ENCODE measurements around the gene ZFP57.

ZFP57 gene

DNA sequence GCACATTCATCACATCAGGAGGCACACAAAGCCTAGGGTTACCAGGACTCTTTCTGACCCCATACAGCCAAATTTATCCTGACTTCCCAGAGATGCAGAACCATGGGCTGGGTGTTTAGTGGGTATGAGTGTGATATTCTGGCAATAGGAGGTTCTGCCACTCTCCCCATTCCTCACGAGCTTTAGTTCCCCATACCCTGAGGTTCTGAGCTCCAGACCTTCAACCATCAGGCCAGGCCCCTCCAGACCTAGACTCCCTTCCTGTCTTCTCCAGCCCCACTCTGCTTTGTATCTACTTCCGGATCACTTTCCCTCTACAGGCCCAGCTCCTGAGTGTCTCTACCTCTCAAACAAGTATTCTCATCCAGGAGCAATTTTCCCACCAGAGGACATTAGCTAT is 46.7 kb upstream of the ZFP57 start:
- Histone ChIP-seq H3K9ac (ENCODE audit: low read length) (no peak overlapping the region), H3K27me3 (ENCODE audit: insufficient read depth, low read length, poor library complexity) (peaks cover 6% of the 10 kb centered on the region), H2BK120ac (ENCODE audit: low read depth, low read length) (no peak overlapping the region), H4K5ac (ENCODE audit: low read length) (no peak overlapping the region), H3K27ac (ENCODE audit: low read depth, low read length) (no peak overlapping the region), H3K18ac (ENCODE audit: low read length) (no peak overlapping the region), H3K4me2 (ENCODE audit: low read length) (no peak overlapping the region), H3K79me2 (ENCODE audit: control insufficient read depth, insufficient read depth, low read length) (no peaks in the 10 kb centered on the region), H3K23ac (ENCODE audit: low read length) (no peak overlapping the region), H3K36me3 (ENCODE audit: control insufficient read depth, insufficient read depth, low read length) (no peaks in the 10 kb centered on the region), H3K79me1 (ENCODE audit: low read length) (no peaks in the 10 kb centered on the region), H2BK5ac (ENCODE audit: low read length) (no peak overlapping the region), H2BK15ac (replicated peaks; ENCODE audit: low read depth) (no peak overlapping the region), H3K4me3 (ENCODE audit: low read length) (no peak overlapping the region), H4K8ac (ENCODE audit: low read depth, low read length) (no peak overlapping the region), H3K56ac (ENCODE audit: low read length) (no peak overlapping the region), H3K4ac (ENCODE audit: low read depth, low read length) (no peak overlapping the region), H2AK5ac (ENCODE audit: low read length) (no peak overlapping the region), H3K4me1 (ENCODE audit: control insufficient read depth, low read depth, low read length) (no peaks in the 10 kb centered on the region)
- no peak for DNase-seq
- WGBS (ENCODE audit: extremely low coverage, insufficient coverage, low lambda C conversion rate), result no CpG with 5 or more reads among the region's 2 CpGs

DNA sequence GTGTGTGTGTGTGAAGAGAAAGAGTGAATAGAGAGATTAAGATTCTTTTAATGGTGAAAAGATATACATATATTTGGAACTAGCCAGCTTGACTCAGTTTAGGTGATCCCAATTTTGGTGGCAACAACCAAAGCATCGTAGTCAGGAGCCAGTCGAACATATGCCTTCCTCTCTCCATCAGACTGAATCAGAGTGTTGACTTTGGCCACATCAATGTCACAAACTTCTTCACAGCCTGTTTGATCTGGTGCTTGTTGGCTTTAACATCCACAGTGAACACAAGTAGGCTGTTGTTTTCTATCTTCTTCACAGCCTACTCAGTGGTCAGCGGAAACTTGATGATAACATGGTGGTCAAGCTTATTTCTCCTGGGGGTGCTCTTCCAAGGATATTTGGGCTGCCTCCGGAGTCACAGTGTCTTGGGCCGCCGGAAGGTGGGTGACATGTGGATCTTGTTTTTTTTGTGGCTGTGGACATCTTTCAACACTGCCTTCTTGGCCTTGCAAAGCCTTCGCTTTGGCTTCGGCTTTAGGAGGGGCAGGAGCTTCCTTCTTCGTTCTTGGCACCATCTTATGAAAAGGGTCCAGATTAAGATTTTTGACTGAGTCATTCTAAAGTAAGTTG is 45.7 kb upstream of the ZFP57 start:
- H2BK15ac ChIP-seq (replicated peaks; ENCODE audit: low read depth), result no peak overlapping the region
- no peaks in the 10 kb centered on the region for H3K4me1 ChIP-seq (ENCODE audit: control insufficient read depth, low read depth, low read length)
- no peak overlapping the region for H2BK120ac ChIP-seq (ENCODE audit: low read depth, low read length)
- no peak overlapping the region for H3K23ac ChIP-seq (ENCODE audit: low read length)
- no peak overlapping the region for H4K5ac ChIP-seq (ENCODE audit: low read length)
- H3K79me1 ChIP-seq (ENCODE audit: low read length), result no peaks in the 10 kb centered on the region
- peaks cover 6% of the 10 kb centered on the region for H3K27me3 ChIP-seq (ENCODE audit: insufficient read depth, low read length, poor library complexity)
- no peak overlapping the region for H3K9ac ChIP-seq (ENCODE audit: low read length)
- H3K36me3 ChIP-seq (ENCODE audit: control insufficient read depth, insufficient read depth, low read length), result no peaks in the 10 kb centered on the region
- no peak overlapping the region for H2BK5ac ChIP-seq (ENCODE audit: low read length)
- no peak overlapping the region for H3K4me3 ChIP-seq (ENCODE audit: low read length)
- H3K56ac ChIP-seq (ENCODE audit: low read length), result no peak overlapping the region
- DNase-seq, result no peak
- H3K18ac ChIP-seq (ENCODE audit: low read length), result no peak overlapping the region
- H3K4ac ChIP-seq (ENCODE audit: low read depth, low read length), result no peak overlapping the region
- H3K4me2 ChIP-seq (ENCODE audit: low read length), result no peak overlapping the region
- H2AK5ac ChIP-seq (ENCODE audit: low read length), result no peak overlapping the region
- H4K8ac ChIP-seq (ENCODE audit: low read depth, low read length), result no peak overlapping the region
- no CpG with 5 or more reads among the region's 9 CpGs for WGBS (ENCODE audit: extremely low coverage, insufficient coverage, low lambda C conversion rate)
- no peak overlapping the region for H3K27ac ChIP-seq (ENCODE audit: low read depth, low read length)
- no peaks in the 10 kb centered on the region for H3K79me2 ChIP-seq (ENCODE audit: control insufficient read depth, insufficient read depth, low read length)

DNA sequence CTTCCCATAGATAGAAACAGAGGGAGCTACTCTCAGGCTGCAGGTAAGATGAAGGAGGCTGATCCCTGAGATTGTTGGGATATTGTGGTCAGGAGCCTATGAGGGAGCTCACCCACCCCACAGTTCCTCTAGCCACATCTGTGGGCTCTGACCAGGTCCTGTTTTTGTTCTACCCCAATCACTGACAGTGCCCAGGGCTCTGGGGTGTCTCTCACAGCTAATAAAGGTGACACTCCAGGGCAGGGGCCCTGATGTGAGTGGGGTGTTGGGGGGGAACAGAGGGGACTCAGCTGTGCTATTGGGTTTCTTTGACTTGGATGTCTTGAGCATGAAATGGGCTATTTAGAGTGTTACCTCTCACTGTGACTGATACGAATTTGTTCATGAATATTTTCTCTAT is 45.0 kb upstream of the ZFP57 start:
- Histone ChIP-seq H3K79me2 (ENCODE audit: control insufficient read depth, insufficient read depth, low read length) (no peaks in the 10 kb centered on the region), H3K56ac (ENCODE audit: low read length) (no peak overlapping the region), H3K36me3 (ENCODE audit: control insufficient read depth, insufficient read depth, low read length) (no peaks in the 10 kb centered on the region), H4K8ac (ENCODE audit: low read depth, low read length) (no peak overlapping the region), H3K4me1 (ENCODE audit: control insufficient read depth, low read depth, low read length) (no peaks in the 10 kb centered on the region), H2AK5ac (ENCODE audit: low read length) (no peak overlapping the region), H3K79me1 (ENCODE audit: low read length) (no peaks in the 10 kb centered on the region), H3K27me3 (ENCODE audit: insufficient read depth, low read length, poor library complexity) (peaks cover 6% of the 10 kb centered on the region), H3K9ac (ENCODE audit: low read length) (no peak overlapping the region), H4K5ac (ENCODE audit: low read length) (no peak overlapping the region), H2BK5ac (ENCODE audit: low read length) (no peak overlapping the region), H3K4me2 (ENCODE audit: low read length) (no peak overlapping the region), H3K4me3 (ENCODE audit: low read length) (no peak overlapping the region), H3K23ac (ENCODE audit: low read length) (no peak overlapping the region), H3K4ac (ENCODE audit: low read depth, low read length) (no peak overlapping the region), H2BK15ac (replicated peaks; ENCODE audit: low read depth) (no peak overlapping the region), H2BK120ac (ENCODE audit: low read depth, low read length) (no peak overlapping the region), H3K18ac (ENCODE audit: low read length) (no peak overlapping the region), H3K27ac (ENCODE audit: low read depth, low read length) (no peak overlapping the region)
- DNase-seq, result no peak
- WGBS (ENCODE audit: extremely low coverage, insufficient coverage, low lambda C conversion rate), result no CpG with 5 or more reads among the region's 1 CpG

DNA sequence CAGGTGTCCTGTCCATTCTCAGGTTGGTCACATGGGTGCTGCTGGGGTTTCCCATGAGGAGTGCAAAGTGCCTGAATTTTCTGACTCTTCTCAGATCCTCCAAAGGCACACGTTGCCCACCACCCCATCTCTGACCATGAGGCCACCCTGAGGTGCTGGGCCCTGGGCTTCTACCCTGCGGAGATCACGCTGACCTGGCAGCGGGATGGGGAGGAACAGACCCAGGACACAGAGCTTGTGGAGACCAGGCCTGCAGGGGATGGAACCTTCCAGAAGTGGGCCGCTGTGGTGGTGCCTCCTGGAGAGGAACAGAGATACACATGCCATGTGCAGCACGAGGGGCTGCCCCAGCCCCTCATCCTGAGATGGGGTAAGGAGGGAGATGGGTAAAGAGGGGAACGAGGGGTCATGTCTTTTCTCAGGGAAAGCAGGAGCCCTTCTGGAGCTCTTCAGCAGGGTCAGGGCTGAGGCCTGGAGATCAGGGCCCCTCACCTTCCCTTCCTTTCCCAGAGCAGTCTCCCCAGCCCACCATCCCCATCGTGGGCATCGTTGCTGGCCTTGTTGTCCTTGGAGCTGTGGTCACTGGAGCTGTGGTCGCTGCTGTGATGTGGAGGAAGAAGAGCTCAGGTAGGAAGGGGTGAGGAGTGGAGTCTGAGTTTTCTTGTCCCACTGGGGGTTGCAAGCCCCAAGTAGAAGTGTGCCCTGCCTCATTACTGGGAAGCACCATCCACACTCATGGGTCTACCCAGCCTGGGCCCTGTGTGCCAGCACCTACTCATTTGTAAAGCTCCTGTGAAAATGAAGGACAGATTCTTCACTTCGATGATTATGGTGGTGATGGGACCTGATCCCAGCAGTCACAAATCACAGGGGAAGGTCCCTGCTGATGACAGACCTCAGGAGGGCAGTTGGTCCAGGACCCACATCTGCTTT is 44.3 kb upstream of the ZFP57 start:
- H3K4me3 ChIP-seq (ENCODE audit: low read length), result no peak overlapping the region
- H3K79me1 ChIP-seq (ENCODE audit: low read length), result no peaks in the 10 kb centered on the region
- no peak overlapping the region for H3K23ac ChIP-seq (ENCODE audit: low read length)
- H4K5ac ChIP-seq (ENCODE audit: low read length), result no peak overlapping the region
- peaks cover 6% of the 10 kb centered on the region for H3K27me3 ChIP-seq (ENCODE audit: insufficient read depth, low read length, poor library complexity)
- no peak overlapping the region for H3K9ac ChIP-seq (ENCODE audit: low read length)
- no peak overlapping the region for H2AK5ac ChIP-seq (ENCODE audit: low read length)
- no peak overlapping the region for H3K27ac ChIP-seq (ENCODE audit: low read depth, low read length)
- H2BK120ac ChIP-seq (ENCODE audit: low read depth, low read length), result no peak overlapping the region
- no peaks in the 10 kb centered on the region for H3K79me2 ChIP-seq (ENCODE audit: control insufficient read depth, insufficient read depth, low read length)
- no peak overlapping the region for H3K56ac ChIP-seq (ENCODE audit: low read length)
- no peak overlapping the region for H3K18ac ChIP-seq (ENCODE audit: low read length)
- H2BK15ac ChIP-seq (replicated peaks; ENCODE audit: low read depth), result no peak overlapping the region
- no peak for DNase-seq
- H4K8ac ChIP-seq (ENCODE audit: low read depth, low read length), result no peak overlapping the region
- no peaks in the 10 kb centered on the region for H3K36me3 ChIP-seq (ENCODE audit: control insufficient read depth, insufficient read depth, low read length)
- H3K4me2 ChIP-seq (ENCODE audit: low read length), result no peak overlapping the region
- H2BK5ac ChIP-seq (ENCODE audit: low read length), result no peak overlapping the region
- no peak overlapping the region for H3K4ac ChIP-seq (ENCODE audit: low read depth, low read length)
- WGBS (ENCODE audit: extremely low coverage, insufficient coverage, low lambda C conversion rate), result no CpG with 5 or more reads among the region's 11 CpGs
- no peaks in the 10 kb centered on the region for H3K4me1 ChIP-seq (ENCODE audit: control insufficient read depth, low read depth, low read length)

DNA sequence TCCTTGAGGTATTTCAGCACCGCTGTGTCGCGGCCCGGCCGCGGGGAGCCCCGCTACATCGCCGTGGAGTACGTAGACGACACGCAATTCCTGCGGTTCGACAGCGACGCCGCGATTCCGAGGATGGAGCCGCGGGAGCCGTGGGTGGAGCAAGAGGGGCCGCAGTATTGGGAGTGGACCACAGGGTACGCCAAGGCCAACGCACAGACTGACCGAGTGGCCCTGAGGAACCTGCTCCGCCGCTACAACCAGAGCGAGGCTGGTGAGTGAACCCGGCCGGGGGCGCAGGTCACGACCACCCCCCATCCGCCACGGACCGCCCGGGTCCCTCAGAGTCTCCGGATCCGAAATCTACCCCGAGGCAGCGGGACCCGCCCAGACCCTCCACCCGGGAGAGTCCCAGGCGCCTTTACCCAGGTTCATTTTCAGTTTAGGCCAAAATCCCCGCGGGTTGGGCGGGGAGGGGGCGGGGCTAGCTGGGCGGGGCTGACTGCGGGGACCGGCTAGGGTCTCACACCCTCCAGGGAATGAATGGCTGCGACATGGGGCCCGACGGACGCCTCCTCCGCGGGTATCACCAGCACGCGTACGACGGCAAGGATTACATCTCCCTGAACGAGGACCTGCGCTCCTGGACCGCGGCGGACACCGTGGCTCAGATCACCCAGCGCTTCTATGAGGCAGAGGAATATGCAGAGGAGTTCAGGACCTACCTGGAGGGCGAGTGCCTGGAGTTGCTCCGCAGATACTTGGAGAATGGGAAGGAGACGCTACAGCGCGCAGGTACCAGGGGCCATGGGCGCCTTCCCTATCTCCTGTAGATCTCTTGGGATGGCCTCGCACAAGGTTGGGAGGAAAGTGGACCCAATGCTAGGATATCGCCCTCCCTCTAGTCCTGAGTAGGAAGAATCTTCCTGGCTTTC is 43.0 kb upstream of the ZFP57 start:
- Histone ChIP-seq H3K36me3 (ENCODE audit: control insufficient read depth, insufficient read depth, low read length) (no peaks in the 10 kb centered on the region), H3K4me3 (ENCODE audit: low read length) (peak overlapping the region; percentile 54), H3K4me2 (ENCODE audit: low read length) (peak overlapping the region; percentile 94), H3K79me2 (ENCODE audit: control insufficient read depth, insufficient read depth, low read length) (no peaks in the 10 kb centered on the region), H3K9ac (ENCODE audit: low read length) (peak overlapping the region; percentile 62), H2AK5ac (ENCODE audit: low read length) (no peak overlapping the region), H3K27me3 (ENCODE audit: insufficient read depth, low read length, poor library complexity) (peaks cover 6% of the 10 kb centered on the region), H3K18ac (ENCODE audit: low read length) (no peak overlapping the region), H2BK5ac (ENCODE audit: low read length) (no peak overlapping the region), H4K5ac (ENCODE audit: low read length) (no peak overlapping the region), H3K27ac (ENCODE audit: low read depth, low read length) (no peak overlapping the region), H2BK120ac (ENCODE audit: low read depth, low read length) (no peak overlapping the region), H3K79me1 (ENCODE audit: low read length) (no peaks in the 10 kb centered on the region), H3K23ac (ENCODE audit: low read length) (no peak overlapping the region), H3K4ac (ENCODE audit: low read depth, low read length) (no peak overlapping the region), H4K8ac (ENCODE audit: low read depth, low read length) (no peak overlapping the region), H3K4me1 (ENCODE audit: control insufficient read depth, low read depth, low read length) (no peaks in the 10 kb centered on the region), H2BK15ac (replicated peaks; ENCODE audit: low read depth) (no peak overlapping the region), H3K56ac (ENCODE audit: low read length) (peak overlapping the region; percentile 83)
- DNase-seq, result peak; percentile 44
- WGBS (ENCODE audit: extremely low coverage, insufficient coverage, low lambda C conversion rate), result no CpG with 5 or more reads among the region's 76 CpGs
